Stomach (tissue), 4 donors: ENCODE results near the gene THUMPD2.

Source experiments
- CTCF ChIP-seq, 7 experiments: fragments of 450-650 bp in 4 of 7; fragments of 200-600 bp in 3 of 7; sonication (generic) in 3 of 7; IDR thresholded peaks; one replicate each; pipeline ENCODE4 v1.5.1; 2016 to 2019; ENCODE audit warnings: antibody characterized with exemption in 7 of 7, control low read depth in 2 of 7, mild to moderate bottlenecking in 1 of 7
- EP300 ChIP-seq: sonication (generic); formaldehyde crosslinking; IDR thresholded peaks from one replicate; pipeline ENCODE4 v1.6.1; 2017; ENCODE audit warnings: antibody characterized with exemption
- POLR2AphosphoS5 ChIP-seq, 3 donors: sonication (generic); formaldehyde crosslinking; IDR thresholded peaks; one replicate each; pipeline ENCODE4 v1.6.1; 2016; ENCODE audit warnings: antibody characterized with exemption in 3 of 3

- TF ChIP-seq EP300 = no peak
- TF ChIP-seq CTCF (IDR thresholded peaks at IDR 0.05) = no peak
- TF ChIP-seq POLR2AphosphoS5 (IDR thresholded peaks at IDR 0.05) = no peak
These were observed 47.5 kb downstream of the THUMPD2 start for GRCh38 chr2:39731546-39731945.
